H1 (cell line): ENCODE results near the gene AK2. TPM values are rescaled to one million over a fixed set of nuclear protein-coding genes. Genes with fewer than 3 reads are reported as not detected.

ENCODE experiments used
- BRCA1 ChIP-seq: IDR thresholded peaks from 2 replicates; pipeline ENCODE4 v1.6.1; 2012; ENCODE audit warnings: low read depth, low read length, improper control_type of control experiment
- CHD1 ChIP-seq: IDR thresholded peaks from 2 replicates; pipeline ENCODE4 v1.6.1; 2012; ENCODE audit warnings: low read depth, low read length, improper control_type of control experiment
- JUN ChIP-seq: IDR thresholded peaks from 2 replicates; pipeline ENCODE4 v1.6.1; 2011; ENCODE audit warnings: low read depth, mild to moderate bottlenecking, improper control_type of control experiment, low read length
- polyA plus RNA-seq, 7 experiments: library from polyadenylated mRNA; depleted of rRNA in 3 of 7; stranded (reverse) in 5 of 7; unstranded in 2 of 7; fragments of >200 nt in 5 of 7; fragments of 200-250 nt in 2 of 7; gene quantifications; 1 replicate in 5 of 7; 2 replicates in 1 of 7; 4 replicates in 1 of 7; pipeline versions ENCODE4 v1.2.1 to v1.2.3, GENCODE V29; 2011 to 2013; ENCODE audit warnings: missing spikeins in 2 of 7, mixed read lengths in 2 of 7
- total RNA-seq: library from RNA; stranded (reverse); fragmentation: NEBNext Ultra II Directional; extraction: Animal tissue kit (Norgen Biotek cat#: 25700); gene quantifications from 2 replicates; pipeline ENCODE4 v1.2.1, GENCODE V29; 2021

The AK2 gene
- total and polyA plus RNA-seq, 2 of the 8 experiments (the other 6 are each of a cell fraction or from before 2014, with no cell fraction given): 92.3 to 137 TPM

DNA sequence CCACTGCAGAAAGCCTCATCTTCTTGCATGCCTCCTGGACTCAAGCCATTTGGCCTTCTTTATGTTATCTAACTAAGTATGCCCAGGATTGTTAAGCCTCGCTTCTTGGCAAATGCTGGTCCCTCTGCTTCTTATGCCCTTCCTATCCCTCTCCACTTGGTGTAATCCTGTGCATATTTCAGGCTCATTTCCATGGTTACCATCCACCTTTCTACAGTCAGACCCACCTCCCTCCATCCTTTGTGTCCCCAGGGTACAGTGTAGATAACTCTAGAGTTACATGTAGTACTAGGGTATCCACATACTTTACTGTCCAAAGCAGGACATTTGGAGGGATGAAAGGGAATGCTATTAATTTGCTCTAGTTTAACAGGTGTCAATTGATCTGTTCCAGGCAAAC is 65.5 kb downstream of the AK2 start (continued):
- TF ChIP-seq CHD1 (no peak), JUN (no peak), BRCA1 (no peak)
